ENCODE results near the gene TMOD2. TPM values are rescaled to one million over a fixed set of nuclear protein-coding genes. Genes with fewer than 3 reads are reported as not detected.

Gene TMOD2
- polyA plus RNA-seq, 3 donors, result 5.8 to 12.7 (median 6.2) TPM

- peaks cover 33 to 50% of the 10 kb centered on the region in 2 donors for H3K36me3 Mint-ChIP-seq
- H3K4me1 Mint-ChIP-seq, result peaks cover 21% of the 10 kb centered on the region
- Histone ChIP-seq H3K4me1 (ENCODE audit: control insufficient read depth in 1 of 2, insufficient read depth in 2 of 2, low read length in 2 of 2) (no peaks in the 10 kb centered on the region), H3K27ac (ENCODE audit: low read depth in 1 of 2, low read length in 2 of 2) (no peak overlapping the region), H3K79me2 (ENCODE audit: insufficient read depth, low read length) (peaks cover 35% of the 10 kb centered on the region), H3K4me2 (replicated peaks; ENCODE audit: extremely low read depth, low read length, poor library complexity, severe bottlenecking) (no peak overlapping the region), H3K36me3 (replicated peaks in 1 of 2; ENCODE audit: control insufficient read depth in 1 of 2, insufficient read depth in 2 of 2, low read length in 2 of 2) (peaks cover 34 to 50% of the 10 kb centered on the region in 2 donors), H2AFZ (ENCODE audit: insufficient read depth, low read depth, low read length, poor library complexity, severe bottlenecking) (no peak overlapping the region), H3K9me3 (replicated peaks in 1 of 2; ENCODE audit: control insufficient read depth in 1 of 2, insufficient read depth in 1 of 2, low read length in 2 of 2) (no peaks in the 10 kb centered on the region), H4K20me1 (ENCODE audit: insufficient read depth, low read length) (peaks cover 56% of the 10 kb centered on the region), H3K4me3 (replicated peaks in 1 of 3; ENCODE audit: low read depth in 2 of 3, low read length in 3 of 3) (no peak overlapping the region), H3K9ac (ENCODE audit: insufficient read depth, low read length, poor library complexity, severe bottlenecking) (no peak overlapping the region), H3K27me3 (ENCODE audit: control insufficient read depth in 2 of 2, insufficient read depth in 2 of 2, low read length in 2 of 2) (no peaks in the 10 kb centered on the region)
- H3K4me3 Mint-ChIP-seq, result no peak overlapping the region
- TF ChIP-seq, protein P1, sequence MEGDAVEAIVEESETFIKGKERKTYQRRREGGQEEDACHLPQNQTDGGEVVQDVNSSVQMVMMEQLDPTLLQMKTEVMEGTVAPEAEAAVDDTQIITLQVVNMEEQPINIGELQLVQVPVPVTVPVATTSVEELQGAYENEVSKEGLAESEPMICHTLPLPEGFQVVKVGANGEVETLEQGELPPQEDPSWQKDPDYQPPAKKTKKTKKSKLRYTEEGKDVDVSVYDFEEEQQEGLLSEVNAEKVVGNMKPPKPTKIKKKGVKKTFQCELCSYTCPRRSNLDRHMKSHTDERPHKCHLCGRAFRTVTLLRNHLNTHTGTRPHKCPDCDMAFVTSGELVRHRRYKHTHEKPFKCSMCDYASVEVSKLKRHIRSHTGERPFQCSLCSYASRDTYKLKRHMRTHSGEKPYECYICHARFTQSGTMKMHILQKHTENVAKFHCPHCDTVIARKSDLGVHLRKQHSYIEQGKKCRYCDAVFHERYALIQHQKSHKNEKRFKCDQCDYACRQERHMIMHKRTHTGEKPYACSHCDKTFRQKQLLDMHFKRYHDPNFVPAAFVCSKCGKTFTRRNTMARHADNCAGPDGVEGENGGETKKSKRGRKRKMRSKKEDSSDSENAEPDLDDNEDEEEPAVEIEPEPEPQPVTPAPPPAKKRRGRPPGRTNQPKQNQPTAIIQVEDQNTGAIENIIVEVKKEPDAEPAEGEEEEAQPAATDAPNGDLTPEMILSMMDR (IDR thresholded peaks at IDR 0.05), result no peak
- no peak overlapping the region for H3K27ac Mint-ChIP-seq
- no peak for DNase-seq
- H3K9me3 Mint-ChIP-seq, result peaks cover 0 to 3% (median 1%) of the 10 kb centered on the region in 7 donors
- no peaks in the 10 kb centered on the region for H3K27me3 Mint-ChIP-seq (ENCODE audit: low read depth in 3 of 3)
- intact Hi-C loops (cut with micrococcal nuclease), result no loop called here
- no CpG with 5 or more reads among the region's 2 CpGs for WGBS (ENCODE audit: insufficient coverage)
Measured at GRCh38 chr15:51724199-51724598, 27.2 kb upstream of the TMOD2 start.

DNA sequence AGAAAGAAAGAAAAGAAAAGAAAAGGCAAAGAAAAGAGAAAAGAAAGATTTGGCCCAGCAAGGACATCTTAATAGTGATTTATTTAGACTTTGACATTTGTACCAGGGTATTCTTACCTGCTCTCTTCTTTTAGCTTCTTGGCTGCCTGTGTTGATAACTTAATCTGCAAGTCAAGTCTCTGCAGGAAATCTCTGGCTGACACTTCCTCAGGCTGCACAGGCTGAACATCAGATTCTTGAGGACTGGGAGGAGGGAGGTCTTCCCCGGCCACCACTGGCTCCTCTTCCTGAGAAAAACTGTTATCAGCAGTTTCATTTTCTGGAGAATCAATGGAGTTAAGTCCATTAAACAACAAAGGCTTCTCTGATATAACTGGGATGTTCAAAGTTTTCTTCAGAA lies 26.7 kb upstream of the TMOD2 start:
- Mint-ChIP-seq H3K4me3 (no peak overlapping the region), H3K27ac (peak overlapping the region in 2 of 7 donors; percentile 11 to 42), H3K9me3 (peaks cover 0 to 3% (median 1%) of the 10 kb centered on the region in 7 donors), H3K4me1 (peaks cover 21% of the 10 kb centered on the region), H3K27me3 (ENCODE audit: low read depth in 3 of 3) (no peaks in the 10 kb centered on the region), H3K36me3 (peaks cover 33 to 50% of the 10 kb centered on the region in 2 donors)
- Histone ChIP-seq H4K20me1 (ENCODE audit: insufficient read depth, low read length) (peaks cover 58% of the 10 kb centered on the region), H3K4me1 (ENCODE audit: control insufficient read depth in 1 of 2, insufficient read depth in 2 of 2, low read length in 2 of 2) (no peaks in the 10 kb centered on the region), H3K36me3 (replicated peaks in 1 of 2; ENCODE audit: control insufficient read depth in 1 of 2, insufficient read depth in 2 of 2, low read length in 2 of 2) (peaks cover 34 to 52% of the 10 kb centered on the region in 2 donors), H2AFZ (ENCODE audit: insufficient read depth, low read depth, low read length, poor library complexity, severe bottlenecking) (no peak overlapping the region), H3K4me3 (replicated peaks in 1 of 3; ENCODE audit: low read depth in 2 of 3, low read length in 3 of 3) (no peak overlapping the region), H3K4me2 (replicated peaks; ENCODE audit: extremely low read depth, low read length, poor library complexity, severe bottlenecking) (no peak overlapping the region), H3K27ac (ENCODE audit: low read depth in 1 of 2, low read length in 2 of 2) (no peak overlapping the region), H3K27me3 (ENCODE audit: control insufficient read depth in 2 of 2, insufficient read depth in 2 of 2, low read length in 2 of 2) (no peaks in the 10 kb centered on the region), H3K79me2 (ENCODE audit: insufficient read depth, low read length) (peaks cover 40% of the 10 kb centered on the region), H3K9me3 (replicated peaks in 1 of 2; ENCODE audit: control insufficient read depth in 1 of 2, insufficient read depth in 1 of 2, low read length in 2 of 2) (no peaks in the 10 kb centered on the region), H3K9ac (ENCODE audit: insufficient read depth, low read length, poor library complexity, severe bottlenecking) (no peak overlapping the region)
- whole genome bisulfite sequencing (ENCODE audit: insufficient coverage), result no CpG with 5 or more reads among the region's 1 CpG
- intact Hi-C loops (cut with micrococcal nuclease), result no loop called here
- TF ChIP-seq, protein P1 (IDR thresholded peaks at IDR 0.05), result no peak
- DNase-seq, result no peak

Data from CD14-positive monocyte (primary cell).